ENCODE data around the gene MON1B. TPM values are rescaled to one million over a fixed set of nuclear protein-coding genes. Genes with fewer than 3 reads are reported as not detected.

MON1B gene
- polyA plus RNA-seq, 1 donor (not counting 4 experiments of a cell fraction or from before 2014, with no cell fraction given) = 9.7 TPM

DNA sequence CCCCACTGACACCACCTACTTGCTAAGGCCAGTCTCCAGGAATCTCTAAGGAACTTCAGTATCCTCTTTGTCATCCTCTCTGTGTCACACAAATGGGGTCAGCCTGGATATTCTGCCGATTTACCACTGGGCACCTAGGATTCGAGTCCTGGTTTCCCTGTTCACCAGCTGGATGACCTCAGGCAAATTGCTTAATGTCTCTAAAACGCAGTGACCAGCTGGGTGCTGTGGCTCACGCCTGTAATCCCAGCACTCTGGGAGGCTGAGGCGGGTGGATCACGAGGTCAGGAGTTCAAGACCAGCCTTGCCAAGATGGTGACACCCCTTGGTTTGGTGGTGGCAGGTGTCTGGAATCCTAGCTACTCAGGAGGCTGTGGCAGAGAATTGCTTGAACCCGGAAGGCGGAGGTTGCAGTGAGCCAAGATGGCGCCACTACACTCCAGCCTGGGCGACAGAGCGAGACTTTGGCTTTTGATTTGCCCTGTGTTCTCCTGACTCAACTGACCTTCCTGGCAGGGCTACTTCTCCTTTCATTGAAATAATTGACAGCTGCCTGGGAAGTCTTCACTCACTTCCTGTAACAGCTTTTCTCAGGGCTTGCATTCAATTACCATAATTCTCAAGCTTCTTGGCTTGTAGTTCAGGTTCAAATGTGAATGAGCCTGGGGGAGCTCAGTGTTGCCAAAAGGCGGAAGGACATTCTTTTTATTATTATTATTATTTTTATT, 23.6 kb downstream of the MON1B start:
- H3K4me2 ChIP-seq (ENCODE audit: control insufficient read depth, extremely low read depth, insufficient read depth, low read depth, low read length) = no peak overlapping the region
- FAIRE-seq (no peak), DNase-seq (ENCODE audit: low read depth, low spot score) (no peak)
- TF ChIP-seq, protein P1, sequence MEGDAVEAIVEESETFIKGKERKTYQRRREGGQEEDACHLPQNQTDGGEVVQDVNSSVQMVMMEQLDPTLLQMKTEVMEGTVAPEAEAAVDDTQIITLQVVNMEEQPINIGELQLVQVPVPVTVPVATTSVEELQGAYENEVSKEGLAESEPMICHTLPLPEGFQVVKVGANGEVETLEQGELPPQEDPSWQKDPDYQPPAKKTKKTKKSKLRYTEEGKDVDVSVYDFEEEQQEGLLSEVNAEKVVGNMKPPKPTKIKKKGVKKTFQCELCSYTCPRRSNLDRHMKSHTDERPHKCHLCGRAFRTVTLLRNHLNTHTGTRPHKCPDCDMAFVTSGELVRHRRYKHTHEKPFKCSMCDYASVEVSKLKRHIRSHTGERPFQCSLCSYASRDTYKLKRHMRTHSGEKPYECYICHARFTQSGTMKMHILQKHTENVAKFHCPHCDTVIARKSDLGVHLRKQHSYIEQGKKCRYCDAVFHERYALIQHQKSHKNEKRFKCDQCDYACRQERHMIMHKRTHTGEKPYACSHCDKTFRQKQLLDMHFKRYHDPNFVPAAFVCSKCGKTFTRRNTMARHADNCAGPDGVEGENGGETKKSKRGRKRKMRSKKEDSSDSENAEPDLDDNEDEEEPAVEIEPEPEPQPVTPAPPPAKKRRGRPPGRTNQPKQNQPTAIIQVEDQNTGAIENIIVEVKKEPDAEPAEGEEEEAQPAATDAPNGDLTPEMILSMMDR (optimal IDR thresholded peaks at IDR 0.05 in 1 of 3, IDR thresholded peaks at IDR 0.05 in 1 of 3, conservative IDR thresholded peaks at IDR 0.05 in 1 of 3; ENCODE audit: extremely low read depth in 1 of 3, insufficient read depth in 2 of 3, low read length in 3 of 3) = no peak
- TF ChIP-seq EZH2 (IDR thresholded peaks at IDR 0.05; ENCODE audit: low read length) = no peak
- no peak overlapping the region for H3K4me3 ChIP-seq (ENCODE audit: control insufficient read depth in 2 of 3, extremely low read depth in 1 of 3, insufficient read depth in 2 of 3, low read depth in 1 of 3, low read length in 3 of 3)
- no peak overlapping the region for H2AFZ ChIP-seq (ENCODE audit: control insufficient read depth, low read length)
- no peaks in the 10 kb centered on the region for H3K79me2 ChIP-seq (ENCODE audit: control insufficient read depth, insufficient read depth, low read length)
- no peak overlapping the region for H3K9ac ChIP-seq (ENCODE audit: control insufficient read depth, extremely low read depth, insufficient read depth, low read length)
- H3K27ac ChIP-seq (ENCODE audit: control insufficient read depth, insufficient read depth, low read length) = no peak overlapping the region
- no peaks in the 10 kb centered on the region for H3K36me3 ChIP-seq (ENCODE audit: control insufficient read depth in 2 of 2, extremely low read depth in 1 of 2, insufficient read depth in 2 of 2, low read length in 2 of 2)
- peaks cover 12% of the 10 kb centered on the region for H3K4me1 ChIP-seq (ENCODE audit: control insufficient read depth, extremely low read depth, insufficient read depth, low read length)
- H4K20me1 ChIP-seq (ENCODE audit: control insufficient read depth, extremely low read depth, insufficient read depth, low read length) = no peaks in the 10 kb centered on the region
- H3K9me3 ChIP-seq (ENCODE audit: control insufficient read depth, low read depth, low read length) = no peaks in the 10 kb centered on the region
- H3K27me3 ChIP-seq (ENCODE audit: control insufficient read depth, extremely low read depth, insufficient read depth, low read length) = no peaks in the 10 kb centered on the region
- H3K9me1 ChIP-seq (ENCODE audit: control insufficient read depth, extremely low read depth, insufficient read depth, low read length) = peaks cover 2% of the 10 kb centered on the region
- dilution Hi-C loops (cut with MboI; ENCODE audit: extremely low pct_ligation_motif_present, low sequenced_read_pairs) = no loop called here

DNA sequence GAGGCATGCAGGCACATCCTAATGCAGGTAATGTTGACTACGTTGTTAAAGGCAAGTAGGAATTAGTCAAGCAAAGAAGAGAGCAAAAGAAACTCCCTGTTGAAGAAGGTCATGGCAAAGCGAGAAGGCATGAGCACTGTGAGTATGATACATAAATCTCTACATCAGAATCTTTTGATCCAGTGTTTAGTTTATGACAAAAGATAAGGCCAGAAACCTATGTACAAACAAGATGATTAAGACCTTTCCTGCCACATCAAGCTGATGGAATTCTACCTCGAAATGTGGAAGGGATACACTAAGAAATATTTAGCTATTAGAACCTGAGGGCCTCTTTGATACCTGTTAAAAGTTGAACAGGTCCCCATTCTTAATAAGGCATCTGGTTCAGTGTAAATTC, 28.4 kb downstream of the MON1B start:
- Histone ChIP-seq H2AFZ (ENCODE audit: control insufficient read depth, low read length) (no peak overlapping the region), H3K27ac (ENCODE audit: control insufficient read depth, insufficient read depth, low read length) (no peak overlapping the region), H4K20me1 (ENCODE audit: control insufficient read depth, extremely low read depth, insufficient read depth, low read length) (no peaks in the 10 kb centered on the region), H3K79me2 (ENCODE audit: control insufficient read depth, insufficient read depth, low read length) (no peaks in the 10 kb centered on the region), H3K36me3 (ENCODE audit: control insufficient read depth in 2 of 2, extremely low read depth in 1 of 2, insufficient read depth in 2 of 2, low read length in 2 of 2) (no peaks in the 10 kb centered on the region), H3K4me2 (ENCODE audit: control insufficient read depth, extremely low read depth, insufficient read depth, low read depth, low read length) (no peak overlapping the region), H3K9me1 (ENCODE audit: control insufficient read depth, extremely low read depth, insufficient read depth, low read length) (no peaks in the 10 kb centered on the region), H3K27me3 (ENCODE audit: control insufficient read depth, extremely low read depth, insufficient read depth, low read length) (no peaks in the 10 kb centered on the region), H3K9me3 (ENCODE audit: control insufficient read depth, low read depth, low read length) (no peaks in the 10 kb centered on the region), H3K4me3 (ENCODE audit: control insufficient read depth in 2 of 3, extremely low read depth in 1 of 3, insufficient read depth in 2 of 3, low read depth in 1 of 3, low read length in 3 of 3) (no peak overlapping the region), H3K4me1 (ENCODE audit: control insufficient read depth, extremely low read depth, insufficient read depth, low read length) (no peaks in the 10 kb centered on the region), H3K9ac (ENCODE audit: control insufficient read depth, extremely low read depth, insufficient read depth, low read length) (no peak overlapping the region)
- dilution Hi-C loops (cut with MboI; ENCODE audit: extremely low pct_ligation_motif_present, low sequenced_read_pairs) = no loop called here
- TF ChIP-seq EZH2 (IDR thresholded peaks at IDR 0.05; ENCODE audit: low read length) = no peak
- TF ChIP-seq, protein P1 (optimal IDR thresholded peaks at IDR 0.05 in 1 of 3, IDR thresholded peaks at IDR 0.05 in 1 of 3, conservative IDR thresholded peaks at IDR 0.05 in 1 of 3; ENCODE audit: extremely low read depth in 1 of 3, insufficient read depth in 2 of 3, low read length in 3 of 3) = no peak
- FAIRE-seq (no peak), DNase-seq (ENCODE audit: low read depth, low spot score) (no peak)
